SH-SY5Y (cell line): ENCODE measurements around the gene ATRNL1.

Experiments
- GATA2 ChIP-seq: IDR thresholded peaks from 2 replicates; pipeline ENCODE4 v1.6.1; 2011; ENCODE audit warnings: mild to moderate bottlenecking, low read depth, low read length
- GATA3 ChIP-seq: IDR thresholded peaks from 2 replicates; pipeline ENCODE4 v1.6.1; 2011; ENCODE audit warnings: low read depth, mild to moderate bottlenecking, low read length, moderate library complexity

GRCh38 chr10:115902596-115902995 lies 809.4 kb downstream of the ATRNL1 start:
- TF ChIP-seq GATA2 (no peak), GATA3 (no peak)
